Upper lobe of left lung (tissue), 6 donors: ENCODE measurements around the gene EAF1. TPM values are rescaled to one million over a fixed set of nuclear protein-coding genes. Genes with fewer than 3 reads are reported as not detected.

Source experiments
- ATAC-seq, 2 donors: fragments of 200-7000 bp; cut with Tn5 transposase; one replicate each; pipeline ENCODE4 v1.9.1; 2022; ENCODE audit warnings: mild to moderate bottlenecking in 2 of 2, moderate library complexity in 2 of 2; ENCODE audit not compliant: low FRiP score in 2 of 2
- DNase-seq, 2 donors: peaks; one replicate each; pipeline ENCODE4 v3.0.0-alpha.2; 2019 to 2020
- H3K27ac ChIP-seq, 4 donors: fragments of 200-600 bp; sonication (generic); one replicate each; pipeline ENCODE4 v1.5.1; 2016 to 2019
- H3K27me3 ChIP-seq, 4 donors: fragments of 200-600 bp; sonication (generic); one replicate each; pipeline ENCODE4 v1.5.1; 2017 to 2019
- H3K36me3 ChIP-seq, 4 donors: fragments of 200-600 bp; sonication (generic); one replicate each; pipeline ENCODE4 v1.5.1; 2016 to 2019
- H3K4me1 ChIP-seq, 4 donors: fragments of 200-600 bp; sonication (generic); one replicate each; pipeline ENCODE4 v1.5.1; 2018 to 2019
- H3K4me3 ChIP-seq, 4 donors: fragments of 200-600 bp; sonication (generic); one replicate each; pipeline ENCODE4 v1.5.1; 2017 to 2019; ENCODE audit warnings: mild to moderate bottlenecking in 2 of 4, moderate library complexity in 1 of 4
- H3K9me3 ChIP-seq, 4 donors: fragments of 200-600 bp; sonication (generic); one replicate each; pipeline ENCODE4 v1.5.1; 2018 to 2019
- EP300 ChIP-seq, 4 donors: sonication (generic); formaldehyde crosslinking; IDR thresholded peaks; one replicate each; pipeline ENCODE4 v1.5.1; 2017; ENCODE audit warnings: antibody characterized with exemption in 4 of 4, control low read depth in 2 of 4
- POLR2A ChIP-seq, 4 donors: fragments of 450-650 bp; IDR thresholded peaks; one replicate each; pipeline ENCODE4 v1.5.1; 2016 to 2017; ENCODE audit warnings: antibody characterized with exemption in 4 of 4, mild to moderate bottlenecking in 2 of 4
- POLR2AphosphoS5 ChIP-seq, 2 donors: sonication (generic); formaldehyde crosslinking; IDR thresholded peaks; one replicate each; pipeline ENCODE4 v1.5.1; 2017; ENCODE audit warnings: antibody characterized with exemption in 2 of 2
- WGBS, 2 donors: methylation state at CpG; one replicate each; pipeline ENCODE4 v1.1.5; 2017 to 2018; 5-methylcytosine and 5-hydroxymethylcytosine counted together
- small RNA-seq, 4 donors: library from RNA; depleted of rRNA; stranded (forward); fragments of <200 nt; gene quantifications; one replicate each; pipeline ENCODE3, GENCODE V24; 2016
- total RNA-seq, 6 donors: library from RNA; depleted of rRNA in 4 of 6; stranded (reverse); fragments of >200 nt in 4 of 6; gene quantifications; one replicate each; pipeline versions ENCODE4 v1.1.0 to v1.2.1, GENCODE V29; 2016 to 2021
- TF ChIP-seq, protein P1 (sequence below), 6 experiments: fragments of 450-650 bp in 4 of 6; fragments of 200-600 bp in 2 of 6; sonication (generic) in 2 of 6; IDR thresholded peaks; one replicate each; pipeline ENCODE4 v1.5.1; 2016 to 2019; ENCODE audit warnings: antibody characterized with exemption in 6 of 6
- donor health status: DM: no; HTN: no; CAD: no; lungs with moderate emphysema.
- donor health status: DM: no; HTN: yes; CAD: no; lungs with severe emphysema.

The EAF1 gene
- total RNA-seq, 6 donors from 2014 or later = 21.1 to 45.1 (median 31.7) TPM

DNA sequence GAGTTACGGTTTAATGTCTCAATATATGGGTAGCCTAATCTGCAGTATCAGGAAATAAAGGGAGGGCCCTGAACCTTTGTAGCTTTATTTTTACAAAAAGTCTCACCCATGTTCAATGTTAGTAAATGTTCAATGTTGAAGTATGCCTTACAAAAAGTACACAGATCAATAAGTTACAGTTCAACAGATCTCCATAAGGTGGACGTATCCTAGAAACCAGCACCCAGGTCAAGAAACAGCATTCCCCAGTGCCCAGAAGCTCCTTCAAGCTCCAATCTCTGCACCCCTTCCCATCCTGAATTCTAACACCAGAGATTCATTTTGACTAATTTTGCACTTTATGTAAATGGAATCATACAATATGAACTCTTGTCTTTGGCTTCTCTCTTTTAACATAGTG is 62.8 kb downstream of the EAF1 start:
- Histone ChIP-seq H3K36me3 (no peaks in the 10 kb centered on the region), H3K4me3 (no peak overlapping the region), H3K4me1 (no peaks in the 10 kb centered on the region), H3K9me3 (no peaks in the 10 kb centered on the region), H3K27ac (no peak overlapping the region), H3K27me3 (no peaks in the 10 kb centered on the region)
- ATAC-seq = no peak
- DNase-seq = no peak
- TF ChIP-seq POLR2A (IDR thresholded peaks at IDR 0.05) (no peak), EP300 (IDR thresholded peaks at IDR 0.05) (no peak), POLR2AphosphoS5 (IDR thresholded peaks at IDR 0.05) (no peak)
- TF ChIP-seq, protein P1, sequence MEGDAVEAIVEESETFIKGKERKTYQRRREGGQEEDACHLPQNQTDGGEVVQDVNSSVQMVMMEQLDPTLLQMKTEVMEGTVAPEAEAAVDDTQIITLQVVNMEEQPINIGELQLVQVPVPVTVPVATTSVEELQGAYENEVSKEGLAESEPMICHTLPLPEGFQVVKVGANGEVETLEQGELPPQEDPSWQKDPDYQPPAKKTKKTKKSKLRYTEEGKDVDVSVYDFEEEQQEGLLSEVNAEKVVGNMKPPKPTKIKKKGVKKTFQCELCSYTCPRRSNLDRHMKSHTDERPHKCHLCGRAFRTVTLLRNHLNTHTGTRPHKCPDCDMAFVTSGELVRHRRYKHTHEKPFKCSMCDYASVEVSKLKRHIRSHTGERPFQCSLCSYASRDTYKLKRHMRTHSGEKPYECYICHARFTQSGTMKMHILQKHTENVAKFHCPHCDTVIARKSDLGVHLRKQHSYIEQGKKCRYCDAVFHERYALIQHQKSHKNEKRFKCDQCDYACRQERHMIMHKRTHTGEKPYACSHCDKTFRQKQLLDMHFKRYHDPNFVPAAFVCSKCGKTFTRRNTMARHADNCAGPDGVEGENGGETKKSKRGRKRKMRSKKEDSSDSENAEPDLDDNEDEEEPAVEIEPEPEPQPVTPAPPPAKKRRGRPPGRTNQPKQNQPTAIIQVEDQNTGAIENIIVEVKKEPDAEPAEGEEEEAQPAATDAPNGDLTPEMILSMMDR (IDR thresholded peaks at IDR 0.05) = no peak
- 92 to 97% methylated on average over 2 of the region's 2 CpGs for WGBS, 2 donors

DNA sequence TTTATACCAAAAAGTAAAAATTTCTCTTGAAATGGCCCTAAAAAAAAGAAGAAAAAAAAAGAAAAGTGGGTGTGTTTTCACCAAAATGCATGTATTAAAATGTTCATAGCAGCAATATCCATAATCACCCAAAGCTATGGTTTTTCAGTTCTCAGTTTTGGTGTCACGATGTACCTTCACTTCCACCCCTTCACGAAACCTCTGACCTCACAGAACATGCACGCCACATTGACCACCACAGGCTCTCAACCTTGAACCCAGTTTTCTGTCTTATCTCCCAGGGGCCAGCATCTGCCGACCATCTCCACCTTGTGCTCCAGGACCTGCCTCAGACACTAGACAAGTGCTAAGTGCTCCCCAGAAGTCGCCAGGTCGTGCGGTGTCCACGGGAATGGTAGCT is 63.7 kb downstream of the EAF1 start:
- no peaks in the 10 kb centered on the region for H3K4me1 ChIP-seq
- H3K9me3 ChIP-seq = no peaks in the 10 kb centered on the region
- H3K27me3 ChIP-seq = no peaks in the 10 kb centered on the region
- 95 to 96% methylated on average over 8 of the region's 8 CpGs for WGBS, 2 donors
- no peak for DNase-seq
- no peaks in the 10 kb centered on the region for H3K36me3 ChIP-seq
- H3K27ac ChIP-seq = no peak overlapping the region
- no peak for ATAC-seq
- TF ChIP-seq EP300 (IDR thresholded peaks at IDR 0.05) = no peak
- TF ChIP-seq POLR2A (IDR thresholded peaks at IDR 0.05) = no peak
- TF ChIP-seq POLR2AphosphoS5 (IDR thresholded peaks at IDR 0.05) = no peak
- TF ChIP-seq, protein P1 (IDR thresholded peaks at IDR 0.05) = no peak
- H3K4me3 ChIP-seq = no peak overlapping the region

Small RNAs within 50 kb of the gene (small RNA-seq; reads per million reads assigned to genes)
- 0 reads per million in 4 donors for gene RNU6-1024P

Other genes with a start within 250 kb of the EAF1 start
- 100 to 1,000 TPM in 1 of 6 donors, 10 to 100 TPM in 5; 42.3 to 119 (median 46.2) TPM for gene CAPN7, start 221.4 kb upstream of the EAF1 start, total RNA-seq
- 100 to 1,000 TPM in 2 of 6 donors, 10 to 100 TPM in 4; 83.8 to 150 (median 94.7) TPM for gene SH3BP5, start 95.0 kb upstream of the EAF1 start, total RNA-seq
- gene METTL6, start 54 bp upstream of the EAF1 start, total RNA-seq = 10 to 100 TPM; 10.5 to 20.7 (median 13.9) TPM
- 10 to 100 TPM in 1 of 6 donors, 1 to 10 TPM in 5; 1.1 to 34.6 (median 2.6) TPM for gene COLQ, start 94.1 kb downstream of the EAF1 start, total RNA-seq
- gene HACL1, start 174.0 kb downstream of the EAF1 start, total RNA-seq = 10 to 100 TPM; 12.9 to 32.5 (median 19.6) TPM
- 10 to 100 TPM in 5 of 6 donors, 1 to 10 TPM in 1; 6.8 to 32.2 (median 21.8) TPM for gene BTD, start 174.1 kb downstream of the EAF1 start, total RNA-seq